ENCODE results near the gene MZT2B.
"Not testable (repeated sequence)": the region's sequence is repeated elsewhere in the genome, so short reads cannot be mapped to it uniquely, and the experiment has no call there.

DNA sequence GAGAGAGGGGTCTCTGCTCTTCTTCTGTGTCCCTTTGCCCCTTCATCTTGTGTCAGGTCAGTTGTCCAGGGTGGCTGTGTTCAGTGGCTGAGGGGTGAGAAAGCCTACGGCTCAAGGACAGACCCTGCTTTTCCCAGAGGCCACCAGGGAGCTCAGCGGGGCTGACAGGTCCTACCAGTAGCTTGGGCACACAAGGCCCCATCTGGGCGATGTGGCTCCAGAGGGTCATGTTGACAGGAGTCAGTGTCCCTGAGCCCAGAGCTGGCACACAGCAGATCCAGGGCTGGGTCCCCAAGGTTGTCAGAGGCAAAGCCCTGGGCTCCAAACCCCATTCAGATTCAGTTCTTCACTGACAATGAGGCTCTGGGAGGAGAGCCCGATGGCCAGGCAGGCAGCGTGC, 44.9 kb upstream of the MZT2B start:
- TF ChIP-seq, protein P1, sequence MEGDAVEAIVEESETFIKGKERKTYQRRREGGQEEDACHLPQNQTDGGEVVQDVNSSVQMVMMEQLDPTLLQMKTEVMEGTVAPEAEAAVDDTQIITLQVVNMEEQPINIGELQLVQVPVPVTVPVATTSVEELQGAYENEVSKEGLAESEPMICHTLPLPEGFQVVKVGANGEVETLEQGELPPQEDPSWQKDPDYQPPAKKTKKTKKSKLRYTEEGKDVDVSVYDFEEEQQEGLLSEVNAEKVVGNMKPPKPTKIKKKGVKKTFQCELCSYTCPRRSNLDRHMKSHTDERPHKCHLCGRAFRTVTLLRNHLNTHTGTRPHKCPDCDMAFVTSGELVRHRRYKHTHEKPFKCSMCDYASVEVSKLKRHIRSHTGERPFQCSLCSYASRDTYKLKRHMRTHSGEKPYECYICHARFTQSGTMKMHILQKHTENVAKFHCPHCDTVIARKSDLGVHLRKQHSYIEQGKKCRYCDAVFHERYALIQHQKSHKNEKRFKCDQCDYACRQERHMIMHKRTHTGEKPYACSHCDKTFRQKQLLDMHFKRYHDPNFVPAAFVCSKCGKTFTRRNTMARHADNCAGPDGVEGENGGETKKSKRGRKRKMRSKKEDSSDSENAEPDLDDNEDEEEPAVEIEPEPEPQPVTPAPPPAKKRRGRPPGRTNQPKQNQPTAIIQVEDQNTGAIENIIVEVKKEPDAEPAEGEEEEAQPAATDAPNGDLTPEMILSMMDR (conservative IDR thresholded peaks at IDR 0.05; ENCODE audit: low read length), result not testable (repeated sequence)
- not testable (repeated sequence) for TF ChIP-seq EZH2phosphoT487 (IDR thresholded peaks at IDR 0.05; ENCODE audit: borderline replicate concordance)
